CD4-positive, alpha-beta T cell treated with Interleukin-6 for 4 hours (primary cell): ENCODE results near the gene GEMIN7.

ENCODE experiments used
- DNase-seq: peaks from one replicate; pipeline ENCODE4 v3.0.0-alpha.2; 2020; ENCODE audit warnings: mixed read lengths

Gene GEMIN7

DNA sequence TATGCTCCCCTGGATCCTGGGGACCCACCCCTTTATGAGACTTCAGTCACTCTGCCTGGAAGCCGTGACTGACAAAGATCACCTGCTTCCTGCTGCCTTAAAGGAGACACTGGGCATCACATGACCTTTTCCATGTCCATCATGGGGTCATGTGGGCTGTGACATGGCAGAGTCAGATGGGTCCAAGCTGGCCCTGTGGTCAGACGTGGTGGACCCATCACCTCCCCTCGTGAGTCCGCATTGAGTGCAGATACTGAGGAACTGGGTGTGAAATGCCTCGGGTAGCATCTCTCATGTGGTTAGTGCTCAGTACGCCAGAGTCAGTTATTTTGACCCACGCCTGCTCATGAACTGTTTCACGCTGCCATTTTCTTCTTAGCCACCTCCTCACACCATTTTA, 54.6 kb downstream of the GEMIN7 start:
- DNase-seq = no peak

DNA sequence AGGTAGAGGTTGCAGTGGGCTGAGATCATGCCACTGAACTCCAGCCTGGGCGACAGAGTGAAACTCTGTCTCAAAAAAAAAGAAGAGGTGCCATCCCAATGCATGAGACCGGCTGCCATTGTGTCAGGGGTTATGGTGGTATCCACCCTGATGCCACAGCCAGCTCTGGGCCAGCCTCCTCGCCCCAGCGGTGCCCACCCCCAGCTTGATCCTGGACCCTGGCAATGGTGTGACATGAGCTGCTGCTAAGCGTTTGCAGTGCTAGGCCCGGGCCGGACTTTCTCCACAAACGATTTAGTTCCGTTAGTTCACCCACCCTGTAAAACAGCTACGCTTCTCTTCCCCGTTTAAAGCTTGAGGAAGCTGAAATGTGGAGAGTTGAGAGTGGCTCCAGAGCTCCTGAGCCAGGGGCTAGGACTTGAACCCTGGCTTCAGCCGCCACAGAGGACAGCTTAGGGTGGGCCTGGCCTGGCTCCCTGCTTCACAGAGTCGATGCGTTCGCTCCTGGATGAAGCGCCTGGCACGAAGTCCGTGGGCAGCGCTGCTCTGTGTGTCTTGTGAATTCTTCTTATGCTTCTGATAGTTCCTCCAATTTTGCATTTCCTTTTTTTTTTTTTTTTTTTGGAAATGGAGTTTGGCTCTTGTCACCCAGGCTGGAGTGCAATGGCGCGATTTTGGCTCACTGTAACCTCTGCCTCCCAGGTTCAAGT, 56.3 kb downstream of the GEMIN7 start:
- DNase-seq = no peak

DNA sequence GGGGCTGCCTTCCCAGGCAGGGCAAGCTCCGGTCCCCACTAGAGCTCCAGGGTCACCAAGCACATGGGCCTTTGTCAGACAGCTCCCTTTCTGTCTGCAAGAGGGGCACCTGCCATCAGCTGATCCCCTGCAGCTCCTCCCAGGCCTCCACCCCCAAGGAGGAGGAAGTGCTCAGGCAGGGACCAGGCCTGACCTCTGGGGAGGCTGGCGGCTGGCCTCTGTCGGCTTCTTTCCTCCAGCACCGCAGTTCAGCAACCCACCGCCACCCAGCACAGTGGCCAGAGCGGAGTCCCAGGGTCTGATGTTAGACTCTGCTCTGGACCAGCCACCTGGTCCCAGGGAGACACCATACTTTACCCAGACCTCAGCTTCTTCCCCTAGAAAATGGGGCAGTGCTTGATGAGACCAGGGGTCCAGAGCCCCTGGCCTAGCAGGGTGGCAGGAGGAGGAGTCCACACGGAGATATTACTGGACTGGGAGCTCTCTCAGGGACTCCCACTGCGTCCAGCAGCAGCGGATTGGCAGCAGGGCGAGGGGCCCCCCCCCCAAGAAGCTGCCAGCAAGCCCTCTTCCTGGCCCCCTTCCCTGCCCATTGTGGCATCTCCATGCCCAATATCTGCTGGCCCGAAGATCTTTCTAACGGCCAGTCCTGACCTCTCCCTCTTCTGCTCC, 57.6 kb downstream of the GEMIN7 start:
- no peak for DNase-seq

DNA sequence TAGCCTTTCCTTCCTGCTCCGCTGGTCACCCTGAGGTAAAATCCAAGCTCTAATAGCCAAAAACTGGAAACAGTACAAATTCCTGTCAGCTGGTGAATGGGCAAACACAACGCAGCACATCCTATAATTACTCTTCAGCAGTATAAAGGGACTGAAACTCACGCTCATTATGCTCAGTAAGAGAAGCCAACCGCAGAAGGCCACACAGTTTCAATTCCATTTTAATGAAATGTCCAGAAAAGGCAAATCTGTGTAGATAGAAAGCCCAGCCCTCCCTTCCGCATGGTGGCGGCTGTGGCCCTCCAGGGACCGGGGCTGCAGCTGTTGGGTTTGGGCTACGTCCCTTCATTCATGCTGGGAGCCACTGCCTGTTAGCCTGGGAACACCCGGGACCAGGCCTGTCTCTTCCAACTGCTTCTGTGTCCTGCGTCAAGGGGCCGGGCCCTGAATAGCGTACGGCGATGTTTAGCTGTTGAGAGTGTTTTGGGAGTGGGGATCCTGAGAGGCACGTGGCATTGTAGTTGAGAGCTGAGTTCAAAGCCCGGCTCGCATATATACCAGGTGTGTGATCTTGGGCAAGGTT, 58.2 kb downstream of the GEMIN7 start:
- DNase-seq = no peak

DNA sequence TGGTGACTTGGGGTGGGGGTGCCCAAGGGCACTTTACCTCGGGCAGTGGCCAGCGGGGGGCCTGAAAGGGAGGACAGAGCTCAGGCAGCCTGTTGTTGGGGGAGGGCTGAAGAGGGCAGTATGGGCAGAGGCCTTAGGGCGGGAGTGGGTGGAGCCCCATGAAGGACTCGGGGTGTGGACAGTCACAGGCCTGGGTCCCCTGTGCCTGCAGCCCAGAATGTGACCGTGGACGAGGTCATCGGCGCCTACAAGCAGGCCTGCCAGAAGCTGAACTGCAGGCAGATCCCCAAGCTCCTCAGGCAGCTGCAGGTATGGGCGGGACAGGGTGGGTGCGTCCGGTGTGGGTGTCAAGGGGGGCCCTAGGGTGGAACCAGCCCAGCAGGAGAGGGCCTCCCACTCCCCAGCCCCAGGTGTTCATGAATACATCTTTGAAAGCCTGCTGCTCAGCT, 59.3 kb downstream of the GEMIN7 start:
- no peak for DNase-seq

DNA sequence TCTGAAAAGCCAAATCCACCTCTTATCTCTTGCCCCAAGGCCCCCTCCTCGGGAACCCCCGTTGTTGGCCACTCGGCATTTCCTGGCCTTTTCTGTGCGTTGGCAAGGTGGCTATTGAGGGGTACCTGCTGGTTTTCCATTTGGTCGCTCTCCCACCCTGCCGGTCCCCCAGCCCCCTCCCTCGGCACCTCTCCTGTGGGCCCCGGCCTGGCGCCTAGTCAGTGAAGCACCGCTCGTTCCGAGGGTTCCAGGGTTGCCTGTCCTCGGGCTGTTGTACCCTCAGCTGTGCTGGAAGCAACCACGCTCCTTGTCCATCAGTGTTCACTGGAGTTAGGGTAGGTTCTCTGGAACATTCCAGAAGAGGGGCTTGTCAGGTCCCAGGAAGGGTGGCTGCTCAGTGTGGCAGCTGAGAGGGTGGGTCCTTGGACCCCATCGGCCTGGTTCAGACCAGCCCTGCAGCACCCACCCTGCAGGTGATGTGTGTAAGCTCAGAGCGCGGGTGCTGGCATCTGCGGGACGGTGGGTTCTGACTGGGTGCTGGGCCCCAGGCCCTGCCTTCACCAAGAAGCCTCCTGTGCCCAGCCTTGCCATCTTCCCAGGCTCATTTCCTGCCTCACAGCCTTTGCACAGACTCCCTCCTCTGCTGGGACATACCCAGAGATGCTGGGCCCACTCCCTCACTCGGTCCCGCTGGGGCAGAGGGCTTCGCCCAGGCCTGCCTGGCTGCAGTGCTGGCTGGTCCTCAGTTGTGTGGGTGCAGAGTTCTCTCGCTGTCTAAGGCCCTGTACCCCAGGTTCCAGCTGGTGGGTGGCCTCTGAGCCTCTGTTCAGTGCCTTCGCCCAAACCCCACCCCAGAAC, 60.5 kb downstream of the GEMIN7 start:
- DNase-seq = no peak

DNA sequence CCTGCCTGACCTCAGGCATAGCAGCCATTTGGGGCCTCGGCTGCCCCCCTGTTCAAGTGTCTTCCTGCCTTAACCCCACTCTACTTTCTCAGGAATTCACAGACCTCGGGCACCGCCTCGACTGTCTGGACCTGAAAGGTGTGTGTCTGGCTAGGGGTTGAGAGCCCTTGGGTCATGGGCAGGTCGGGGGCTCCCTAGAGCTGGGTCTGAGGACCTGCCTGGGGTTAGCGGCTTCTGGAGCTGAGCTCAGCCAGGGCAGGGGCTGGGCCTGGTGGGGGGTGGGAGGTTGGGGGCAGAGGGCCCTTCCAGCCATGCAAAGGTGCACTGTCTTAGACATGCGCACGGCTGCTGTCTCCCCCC, 61.1 kb downstream of the GEMIN7 start:
- no peak for DNase-seq

DNA sequence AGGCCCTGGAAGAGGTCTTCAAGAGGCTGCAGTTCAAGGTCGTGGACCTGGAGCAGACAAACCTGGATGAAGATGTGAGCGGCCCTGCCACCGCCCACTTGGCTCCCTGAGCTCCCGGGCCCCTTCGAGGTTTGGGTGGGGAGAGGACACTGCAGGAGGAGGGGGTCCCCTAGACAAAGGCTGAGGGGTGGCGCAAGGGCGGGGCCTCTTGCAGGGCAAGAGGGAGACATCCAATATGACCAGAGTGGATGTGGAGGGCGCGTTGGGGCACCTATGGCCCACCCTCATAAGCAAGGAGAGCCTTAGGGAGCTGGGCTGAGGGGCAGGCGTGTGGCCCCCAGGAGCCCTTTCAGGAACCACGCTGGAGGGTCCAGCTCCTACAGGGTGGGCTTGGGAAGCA, 61.5 kb downstream of the GEMIN7 start:
- no peak for DNase-seq
